Smooth muscle cell (in vitro differentiated cells): ENCODE measurements around the gene FZD2. TPM values are rescaled to one million over a fixed set of nuclear protein-coding genes. Genes with fewer than 3 reads are reported as not detected.
A peak's percentile ranks its signal among the peaks of the same experiment; 100 is the strongest.

ENCODE experiments used
- DNase-seq: peaks from one replicate; lab custom pipeline; 2025; ENCODE audit not compliant: unreplicated experiment; lab: John Stamatoyannopoulos, UW
- H2AFZ ChIP-seq: fragments of 200-600 bp; sonication (generic); 2 replicates; pipeline ENCODE4 v1.6.0; 2016; ENCODE audit warnings: antibody characterized with exemption, low read depth, mild to moderate bottlenecking
- H3F3A ChIP-seq: fragments of 200-600 bp; sonication (generic); 2 replicates; pipeline ENCODE4 v1.6.0; 2017; ENCODE audit warnings: antibody characterized with exemption, low read depth
- H3K27ac ChIP-seq: fragments of 200-600 bp; sonication (generic); 2 replicates; pipeline ENCODE4 v1.5.1; 2016; ENCODE audit warnings: low read depth, mild to moderate bottlenecking
- H3K27me3 ChIP-seq: fragments of 200-600 bp; sonication (generic); 2 replicates; pipeline ENCODE4 v1.6.1; 2016; ENCODE audit warnings: low read depth, mild to moderate bottlenecking
- H3K36me3 ChIP-seq: fragments of 200-600 bp; sonication (generic); 2 replicates; pipeline ENCODE4 v1.5.1; 2016; ENCODE audit warnings: low read depth
- H3K4me1 ChIP-seq: fragments of 200-600 bp; sonication (generic); 2 replicates; pipeline ENCODE4 v1.5.1; 2016; ENCODE audit warnings: low read depth
- H3K4me2 ChIP-seq: fragments of 200-600 bp; sonication (generic); 2 replicates; pipeline ENCODE4 v1.6.0; 2016; ENCODE audit warnings: mild to moderate bottlenecking
- H3K4me3 ChIP-seq: fragments of 200-600 bp; sonication (generic); 2 replicates; pipeline ENCODE4 v1.5.1; 2016; ENCODE audit warnings: mild to moderate bottlenecking
- H3K79me2 ChIP-seq: fragments of 200-600 bp; sonication (generic); 2 replicates; pipeline ENCODE4 v1.6.0; 2016; ENCODE audit warnings: low read depth, mild to moderate bottlenecking
- H3K9ac ChIP-seq: fragments of 200-600 bp; sonication (generic); 2 replicates; pipeline ENCODE4 v1.6.0; 2016; ENCODE audit warnings: low read depth
- H3K9me3 ChIP-seq: fragments of 200-600 bp; sonication (generic); replicated peaks from 2 replicates; pipeline ENCODE4 v1.5.1; 2016; ENCODE audit warnings: low read depth
- H4K20me1 ChIP-seq: fragments of 200-600 bp; sonication (generic); 2 replicates; pipeline ENCODE4 v1.6.0; 2016; ENCODE audit warnings: low read depth
- CTCF ChIP-seq: fragments of 200-600 bp; sonication (generic); IDR thresholded peaks from 2 replicates; pipeline ENCODE4 v1.5.1; 2017; ENCODE audit warnings: borderline replicate concordance, mild to moderate bottlenecking, antibody characterized with exemption; ENCODE audit not compliant: insufficient read depth, poor library complexity, severe bottlenecking
- WGBS: methylation state at CpG from one replicate; pipeline ENCODE4 v1.1.7; 2016; ENCODE audit warnings: low lambda C conversion rate; 5-methylcytosine and 5-hydroxymethylcytosine counted together
- polyA plus RNA-seq: library from polyadenylated mRNA; unstranded; fragments of >200 nt; fragmentation: Nextera tagmentation; extraction: Ambion mirVana; gene quantifications from 2 replicates; pipeline ENCODE4 v1.2.1, GENCODE V29; 2016
- total RNA-seq: library from RNA; depleted of rRNA; stranded (reverse); fragments of >200 nt; gene quantifications from 2 replicates; pipeline ENCODE4 v1.2.3, GENCODE V29; 2014

The FZD2 gene
- total and polyA plus RNA-seq, 2 experiments from 2014 or later = 19.8 to 33.7 TPM

- H3K4me2 ChIP-seq = no peak overlapping the region
- no peaks in the 10 kb centered on the region for H3K36me3 ChIP-seq
- no peaks in the 10 kb centered on the region for H3K79me2 ChIP-seq
- no peak overlapping the region for H3K27ac ChIP-seq
- 91% methylated on average over 3 of the region's 3 CpGs for WGBS
- H2AFZ ChIP-seq = no peak overlapping the region
- no peak overlapping the region for H3K4me3 ChIP-seq
- no peaks in the 10 kb centered on the region for H3K9me3 ChIP-seq
- H3K4me1 ChIP-seq = peaks cover 7% of the 10 kb centered on the region
- no peak overlapping the region for H3K9ac ChIP-seq
- TF ChIP-seq CTCF = no peak
- no peaks in the 10 kb centered on the region for H4K20me1 ChIP-seq
- no peaks in the 10 kb centered on the region for H3K27me3 ChIP-seq
- no peak for DNase-seq
- peaks cover 4% of the 10 kb centered on the region for H3F3A ChIP-seq
These were observed 27.4 kb upstream of the FZD2 start for GRCh38 chr17:44529864-44530263.

GRCh38 chr17:44530896-44531418, 26.3 kb upstream of the FZD2 start:
- Histone ChIP-seq H3K27me3 (no peaks in the 10 kb centered on the region), H3K4me2 (no peak overlapping the region), H3K4me3 (no peak overlapping the region), H3K27ac (no peak overlapping the region), H3K79me2 (no peaks in the 10 kb centered on the region), H3K4me1 (peaks cover 7% of the 10 kb centered on the region), H3K36me3 (no peaks in the 10 kb centered on the region), H3K9ac (no peak overlapping the region), H2AFZ (no peak overlapping the region), H4K20me1 (no peaks in the 10 kb centered on the region), H3K9me3 (no peaks in the 10 kb centered on the region), H3F3A (peaks cover 10% of the 10 kb centered on the region)
- 89% methylated on average over 7 of the region's 7 CpGs for WGBS
- DNase-seq = no peak
- TF ChIP-seq CTCF = no peak

- Histone ChIP-seq H4K20me1 (no peaks in the 10 kb centered on the region), H3F3A (peaks cover 17% of the 10 kb centered on the region), H2AFZ (peak overlapping the region; percentile 68), H3K27ac (peak overlapping the region; percentile 30), H3K36me3 (no peaks in the 10 kb centered on the region), H3K4me1 (peaks cover 17% of the 10 kb centered on the region), H3K27me3 (no peaks in the 10 kb centered on the region), H3K9ac (no peak overlapping the region), H3K4me2 (peak overlapping the region; percentile 67), H3K79me2 (no peaks in the 10 kb centered on the region), H3K4me3 (no peak overlapping the region), H3K9me3 (no peaks in the 10 kb centered on the region)
- WGBS = 11% methylated on average over 21 of the region's 21 CpGs
- peak; percentile 79 for DNase-seq
- peak; percentile 96 for TF ChIP-seq CTCF
These were observed 23.6 kb upstream of the FZD2 start for GRCh38 chr17:44533533-44534246.
